ENCODE data around the gene CDK8.

The CDK8 gene

DNA sequence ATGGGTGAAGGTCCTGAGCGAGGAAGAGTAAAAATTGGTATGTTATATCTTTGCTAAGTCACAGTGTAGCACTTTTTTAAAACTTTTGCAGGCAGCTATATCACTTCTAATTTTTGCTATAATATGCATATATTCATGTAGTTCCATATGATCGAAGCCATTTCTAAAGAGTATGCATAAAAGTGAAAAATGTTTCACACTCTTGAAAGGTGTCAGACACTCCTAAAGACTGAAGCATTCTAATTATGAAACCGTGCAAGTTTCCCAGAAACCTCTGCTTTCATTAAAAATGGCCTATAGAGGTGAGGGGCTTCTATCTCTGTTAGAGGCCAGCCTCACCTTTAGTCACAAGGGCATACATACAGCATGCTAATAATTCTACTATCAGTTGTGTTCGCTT, 128.9 kb downstream of the CDK8 start:
- DNase-seq (ENCODE audit: low read depth in 2 of 2): no peak

DNA sequence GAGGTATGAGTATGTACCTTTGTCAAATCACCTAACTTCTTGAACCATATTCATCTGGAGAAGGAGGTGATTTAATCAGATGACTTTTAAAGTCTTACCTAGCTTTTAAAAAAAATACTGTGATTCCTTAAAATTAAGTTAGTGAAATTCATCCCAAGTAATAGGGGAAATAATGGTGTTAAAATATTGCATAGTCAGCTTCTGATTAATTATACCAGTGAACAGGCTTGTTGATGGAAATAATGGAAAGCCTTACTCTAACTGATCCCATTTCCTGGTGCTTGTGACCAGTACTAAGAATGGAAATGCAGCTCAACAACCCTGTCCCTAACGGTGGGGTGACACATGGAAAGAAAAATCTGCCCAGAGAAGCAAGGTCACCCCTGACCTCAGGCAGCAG, 130.7 kb downstream of the CDK8 start:
- no peak for DNase-seq (ENCODE audit: low read depth in 2 of 2)

- DNase-seq (ENCODE audit: low read depth in 2 of 2): no peak
Observed at GRCh38 chr13:26386026-26386425, 132.1 kb downstream of the CDK8 start.

- DNase-seq (ENCODE audit: low read depth in 2 of 2): no peak
Observed at GRCh38 chr13:26390203-26390602, 136.3 kb downstream of the CDK8 start.

GRCh38 chr13:26400545-26400944, 146.6 kb downstream of the CDK8 start:
- no peak for DNase-seq (ENCODE audit: low read depth in 2 of 2)

DNA sequence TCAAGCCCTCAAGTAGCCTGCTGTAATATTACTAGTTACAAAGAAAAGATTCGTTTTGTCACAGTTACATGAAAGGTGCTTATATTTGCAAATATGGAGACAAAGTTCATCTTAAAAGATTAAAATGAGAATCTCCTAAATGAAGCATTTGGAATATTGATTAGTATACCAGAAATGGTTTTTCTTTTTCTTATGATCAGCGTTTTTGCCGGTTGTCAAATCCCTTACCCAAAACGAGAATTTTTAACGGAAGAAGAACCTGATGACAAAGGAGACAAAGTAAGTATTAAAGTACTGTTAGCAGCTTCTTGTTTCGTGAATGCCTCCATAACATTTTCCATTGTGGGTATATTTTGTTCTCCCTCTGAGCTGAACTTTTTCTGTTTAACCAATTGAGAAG, 147.1 kb downstream of the CDK8 start:
- DNase-seq (ENCODE audit: low read depth in 2 of 2): no peak

- no peak for DNase-seq (ENCODE audit: low read depth in 2 of 2)
Observed at GRCh38 chr13:26401578-26402021, 147.7 kb downstream of the CDK8 start.

DNA sequence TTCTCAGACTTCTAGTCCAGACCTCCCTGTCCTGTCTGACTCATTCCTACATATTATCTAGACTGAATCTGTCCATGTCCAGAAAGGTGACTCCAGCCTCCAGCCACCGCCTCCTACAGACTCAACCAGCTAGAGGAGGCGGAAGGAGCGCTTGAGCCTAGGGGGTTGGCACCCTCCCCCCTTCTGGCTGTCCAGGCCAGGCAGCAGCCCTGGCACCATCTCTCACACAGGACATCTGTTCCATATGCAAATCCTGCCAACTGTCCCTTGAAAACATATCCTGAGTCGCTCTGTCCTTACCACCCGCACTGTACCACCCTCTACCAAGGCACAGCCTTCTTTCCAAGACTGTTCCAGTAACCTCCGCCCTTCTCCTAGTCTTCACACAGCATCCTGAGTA, 152.9 kb downstream of the CDK8 start:
- no peak for DNase-seq (ENCODE audit: low read depth in 2 of 2)

GRCh38 chr13:26411206-26411605, 157.3 kb downstream of the CDK8 start:
- DNase-seq (ENCODE audit: low read depth in 2 of 2): no peak

DNA sequence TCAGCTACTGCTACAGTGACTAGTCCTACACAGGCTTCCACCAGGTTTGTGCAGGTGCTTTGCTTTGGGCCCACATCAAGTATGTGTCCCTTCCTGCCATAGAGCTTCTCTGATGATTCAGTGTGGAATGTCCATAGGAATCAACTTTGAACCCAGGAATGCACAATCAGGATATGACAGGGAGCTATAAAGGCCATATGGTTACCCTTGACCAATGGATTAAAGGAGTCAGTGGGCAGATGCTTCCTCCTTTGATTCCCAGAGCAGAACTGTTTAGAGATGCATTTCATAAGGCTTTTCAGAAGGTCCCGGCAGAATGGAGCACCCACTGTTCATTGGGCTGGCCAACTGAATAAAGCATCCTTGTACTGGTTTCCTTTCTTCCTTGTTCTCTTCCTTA, 158.3 kb downstream of the CDK8 start:
- DNase-seq (ENCODE audit: low read depth in 2 of 2): no peak

GRCh38 chr13:26412936-26413716, 159.2 kb downstream of the CDK8 start:
- no peak for DNase-seq (ENCODE audit: low read depth in 2 of 2)

DNA sequence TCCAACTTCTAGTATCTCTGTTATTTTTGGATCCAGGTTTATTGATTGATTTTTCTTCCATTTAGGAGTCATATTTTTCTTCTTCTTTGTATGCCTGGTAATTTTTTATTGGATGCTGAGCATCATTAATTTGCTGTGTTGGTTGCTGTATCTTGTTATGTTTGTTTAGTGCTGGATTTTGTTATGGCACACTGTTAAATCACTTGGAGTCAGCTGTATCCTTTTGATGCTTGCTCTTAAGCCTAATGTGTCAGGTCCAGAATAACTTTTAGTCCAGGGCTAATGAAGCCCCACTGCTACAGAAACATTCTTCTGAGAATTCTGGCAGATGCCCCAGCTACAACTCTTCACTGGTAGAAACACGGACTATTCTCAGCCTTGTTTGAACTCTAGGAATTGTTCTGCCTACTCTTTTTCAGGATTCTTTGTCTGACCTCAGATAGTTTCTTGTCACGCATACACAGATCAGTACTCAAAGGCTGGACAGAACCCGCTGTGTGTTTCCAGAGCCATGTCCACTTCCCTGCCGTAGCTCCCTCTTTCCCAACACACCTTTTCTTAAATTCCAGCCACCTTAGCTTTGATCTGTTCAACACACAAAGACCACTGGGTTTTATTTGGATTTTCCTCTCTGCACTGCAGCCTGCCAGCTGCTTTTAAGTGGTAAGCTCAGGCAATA, 166.5 kb downstream of the CDK8 start:
- no peak for DNase-seq (ENCODE audit: low read depth in 2 of 2)

GRCh38 chr13:26422036-26422435, 168.1 kb downstream of the CDK8 start:
- DNase-seq (ENCODE audit: low read depth in 2 of 2): no peak

DNA sequence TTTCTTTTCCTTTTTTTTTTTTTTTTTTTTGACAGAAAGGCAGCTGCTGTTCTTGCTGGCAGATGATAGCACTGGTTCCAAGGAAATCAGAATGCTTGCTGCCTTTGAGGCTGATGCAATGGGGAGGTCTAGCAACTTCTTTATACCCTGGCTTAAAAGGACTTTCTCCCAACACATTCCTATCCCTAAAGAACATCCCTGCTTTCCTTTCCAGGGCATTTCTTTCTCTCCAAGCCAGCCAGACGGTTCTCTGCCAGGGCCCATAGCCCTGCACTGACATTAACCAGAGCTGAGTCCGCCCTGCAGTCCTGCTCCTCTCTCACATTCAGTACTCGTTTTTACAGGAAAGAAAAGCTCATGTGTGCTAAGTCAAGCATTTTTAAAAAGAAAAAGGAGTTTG, 169.7 kb downstream of the CDK8 start:
- DNase-seq (ENCODE audit: low read depth in 2 of 2): no peak

GRCh38 chr13:26424181-26424580, 170.3 kb downstream of the CDK8 start:
- DNase-seq (ENCODE audit: low read depth in 2 of 2): no peak

- no peak for DNase-seq (ENCODE audit: low read depth in 2 of 2)
Observed at GRCh38 chr13:26425443-26426358, 171.8 kb downstream of the CDK8 start.

DNA sequence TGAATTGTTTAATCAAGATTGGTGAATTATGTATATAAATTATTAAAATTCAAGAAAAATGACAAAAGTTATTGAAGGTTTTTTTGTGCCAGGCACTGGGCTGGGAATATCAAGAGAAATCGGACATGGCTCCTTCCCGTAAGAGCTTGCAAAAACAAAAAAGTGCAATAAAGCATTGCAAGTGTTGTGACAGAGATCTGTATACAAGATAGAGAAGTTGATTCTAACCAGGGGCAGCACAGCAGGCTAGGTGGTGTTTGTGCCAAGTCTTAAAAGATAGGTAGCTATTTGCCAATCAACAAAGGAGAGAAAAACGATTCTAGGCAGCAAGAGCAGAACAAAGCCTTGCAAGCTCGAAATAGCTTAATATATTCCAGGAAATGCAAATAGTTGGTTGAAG, 179.8 kb downstream of the CDK8 start:
- DNase-seq (ENCODE audit: low read depth in 2 of 2): no peak

DNA sequence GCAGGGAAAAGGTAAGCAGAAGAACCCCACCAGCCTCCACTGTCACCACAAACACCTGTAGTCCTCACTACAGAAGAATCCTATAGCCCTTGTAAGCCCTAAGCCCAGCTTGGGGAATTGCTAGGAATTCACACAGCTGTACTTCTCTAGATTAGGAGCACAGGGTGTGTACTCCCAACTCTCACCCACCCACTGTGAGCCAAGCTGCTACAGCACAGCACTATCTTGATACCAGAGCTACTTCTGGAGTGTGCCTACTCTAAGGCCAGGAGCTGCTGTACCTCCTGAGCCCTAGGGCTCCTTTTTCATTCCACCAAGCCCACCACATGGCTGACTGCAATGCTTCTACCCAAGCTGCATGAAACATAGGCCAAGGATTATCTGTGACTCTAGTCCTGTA, 181.2 kb downstream of the CDK8 start:
- no peak for DNase-seq (ENCODE audit: low read depth in 2 of 2)

DNA sequence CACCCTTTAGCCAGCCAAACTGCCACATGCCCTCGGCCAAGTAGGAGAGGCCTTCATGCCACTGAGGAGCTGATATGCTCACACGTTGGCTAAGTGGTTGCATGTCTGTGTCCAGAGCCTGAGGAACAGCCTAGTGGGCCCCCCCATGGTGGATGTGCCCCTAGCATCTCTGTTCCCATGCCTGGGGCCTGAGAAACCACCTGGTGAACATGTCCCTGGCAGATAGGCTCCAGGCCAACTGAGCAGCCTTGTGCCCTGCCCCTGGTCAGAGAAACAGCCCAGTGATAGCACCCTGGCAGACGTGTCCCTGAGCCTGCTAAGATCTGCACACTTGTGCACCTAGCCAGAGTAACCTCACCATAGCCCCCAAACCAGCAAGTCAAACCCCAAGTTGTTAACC, 181.7 kb downstream of the CDK8 start:
- DNase-seq (ENCODE audit: low read depth in 2 of 2): no peak

DNA sequence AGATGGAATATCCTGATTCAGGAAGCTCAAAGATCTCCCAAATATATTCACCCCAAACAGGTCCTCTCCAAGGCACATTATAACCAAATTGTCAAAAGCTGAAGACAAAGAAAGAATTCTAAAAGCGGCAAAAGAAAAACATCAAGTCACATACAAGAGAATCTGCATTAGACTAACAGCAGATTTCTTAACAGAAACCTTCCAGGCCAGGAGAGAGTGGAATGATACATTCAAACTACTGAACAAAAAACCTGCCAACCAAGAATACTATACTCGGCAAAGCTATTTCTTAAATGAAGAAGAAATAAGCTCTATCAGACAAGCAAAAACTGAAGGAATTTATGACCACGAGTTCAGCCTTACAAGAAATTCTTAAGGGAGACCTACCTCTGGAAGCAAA, 183.0 kb downstream of the CDK8 start:
- DNase-seq (ENCODE audit: low read depth in 2 of 2): no peak

- no peak for DNase-seq (ENCODE audit: low read depth in 2 of 2)
Observed at GRCh38 chr13:26440111-26440510, 186.2 kb downstream of the CDK8 start.

GRCh38 chr13:26441476-26441875, 187.5 kb downstream of the CDK8 start:
- DNase-seq (ENCODE audit: low read depth in 2 of 2): no peak
